WI38 (cell line): ENCODE results near the gene TLR10.

Experiments used
- H3K4me3 ChIP-seq: 2 replicates; pipeline ENCODE4 v1.5.1; 2011; ENCODE audit warnings: low read depth, mild to moderate bottlenecking, control low read depth, low read length
- TF ChIP-seq, protein P1 (sequence below): IDR thresholded peaks from 2 replicates; pipeline ENCODE4 v1.5.1; 2012; ENCODE audit warnings: low read depth, mild to moderate bottlenecking, control low read depth, low read length

The TLR10 gene

DNA sequence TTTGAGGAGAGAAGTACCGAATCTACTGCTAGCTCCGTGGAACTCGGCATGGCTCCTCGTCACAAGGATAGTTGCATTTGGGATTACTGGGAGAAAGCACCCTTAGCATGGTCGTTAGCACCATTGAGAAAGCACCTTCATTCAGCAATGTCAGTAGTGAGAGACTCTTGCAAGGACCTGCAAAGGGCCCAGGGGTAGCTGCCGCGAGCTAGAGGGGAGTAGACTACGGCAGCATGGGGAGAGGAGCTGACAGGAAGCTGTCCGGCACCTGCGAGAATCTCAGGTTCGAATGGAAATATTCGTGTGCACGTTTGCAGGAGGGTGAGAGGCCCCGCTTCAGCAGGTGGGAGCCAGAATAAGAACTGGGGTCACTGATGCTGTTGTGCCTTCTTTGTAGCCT, 20.2 kb downstream of the TLR10 start:
- no peak overlapping the region for H3K4me3 ChIP-seq
- TF ChIP-seq, protein P1, sequence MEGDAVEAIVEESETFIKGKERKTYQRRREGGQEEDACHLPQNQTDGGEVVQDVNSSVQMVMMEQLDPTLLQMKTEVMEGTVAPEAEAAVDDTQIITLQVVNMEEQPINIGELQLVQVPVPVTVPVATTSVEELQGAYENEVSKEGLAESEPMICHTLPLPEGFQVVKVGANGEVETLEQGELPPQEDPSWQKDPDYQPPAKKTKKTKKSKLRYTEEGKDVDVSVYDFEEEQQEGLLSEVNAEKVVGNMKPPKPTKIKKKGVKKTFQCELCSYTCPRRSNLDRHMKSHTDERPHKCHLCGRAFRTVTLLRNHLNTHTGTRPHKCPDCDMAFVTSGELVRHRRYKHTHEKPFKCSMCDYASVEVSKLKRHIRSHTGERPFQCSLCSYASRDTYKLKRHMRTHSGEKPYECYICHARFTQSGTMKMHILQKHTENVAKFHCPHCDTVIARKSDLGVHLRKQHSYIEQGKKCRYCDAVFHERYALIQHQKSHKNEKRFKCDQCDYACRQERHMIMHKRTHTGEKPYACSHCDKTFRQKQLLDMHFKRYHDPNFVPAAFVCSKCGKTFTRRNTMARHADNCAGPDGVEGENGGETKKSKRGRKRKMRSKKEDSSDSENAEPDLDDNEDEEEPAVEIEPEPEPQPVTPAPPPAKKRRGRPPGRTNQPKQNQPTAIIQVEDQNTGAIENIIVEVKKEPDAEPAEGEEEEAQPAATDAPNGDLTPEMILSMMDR, result no peak

DNA sequence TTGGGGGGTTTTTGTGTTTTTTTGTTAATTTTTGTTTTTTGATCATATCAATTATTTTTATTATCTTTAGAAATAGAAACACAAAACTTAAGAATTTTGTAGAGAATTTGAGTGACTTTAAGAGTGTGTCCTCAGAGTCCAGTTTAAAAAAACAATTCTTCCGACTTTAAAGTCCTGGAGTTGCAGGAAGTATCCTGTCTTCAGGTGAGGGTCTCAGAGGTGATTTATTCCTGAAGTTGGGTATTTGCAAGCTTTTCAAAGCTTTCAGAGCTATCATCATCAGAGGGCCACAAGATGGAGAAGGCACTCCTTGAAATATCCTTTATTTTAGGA, 23.0 kb downstream of the TLR10 start:
- no peak overlapping the region for H3K4me3 ChIP-seq
- TF ChIP-seq, protein P1, result no peak

DNA sequence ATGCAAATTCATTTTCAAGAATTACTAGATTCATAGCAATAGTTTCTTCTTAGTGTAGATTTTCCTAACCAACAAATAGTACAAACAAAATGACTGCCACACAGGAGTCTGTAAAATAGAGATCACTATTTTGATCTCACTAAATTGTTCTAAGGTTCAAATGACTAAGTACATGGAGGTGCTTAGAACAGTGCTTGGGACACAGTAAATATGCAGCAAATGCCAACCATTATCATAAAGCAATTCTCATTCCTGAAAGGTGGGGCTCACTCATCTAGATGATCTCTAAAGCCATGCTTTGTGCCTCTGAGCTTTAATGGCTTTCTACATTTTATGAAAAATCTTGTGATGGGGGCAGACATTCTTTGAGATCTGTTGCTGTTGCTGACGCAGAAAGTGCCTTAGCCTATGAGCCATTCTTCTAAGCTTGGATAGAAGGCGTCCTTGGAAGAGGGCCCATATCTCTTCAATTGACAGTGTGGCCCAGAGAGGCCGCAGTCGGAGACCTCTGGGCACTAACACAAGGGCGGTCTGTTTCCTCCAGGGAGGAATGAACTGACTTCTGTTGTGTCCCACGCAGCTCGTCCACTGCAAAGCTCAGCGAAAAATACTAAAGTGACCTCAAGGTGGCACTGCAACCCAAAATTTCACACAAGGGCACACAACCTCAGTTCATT, 23.5 kb downstream of the TLR10 start:
- no peak overlapping the region for H3K4me3 ChIP-seq
- TF ChIP-seq, protein P1, result peak; percentile 31; the same call in 1 of the 2 replicates

DNA sequence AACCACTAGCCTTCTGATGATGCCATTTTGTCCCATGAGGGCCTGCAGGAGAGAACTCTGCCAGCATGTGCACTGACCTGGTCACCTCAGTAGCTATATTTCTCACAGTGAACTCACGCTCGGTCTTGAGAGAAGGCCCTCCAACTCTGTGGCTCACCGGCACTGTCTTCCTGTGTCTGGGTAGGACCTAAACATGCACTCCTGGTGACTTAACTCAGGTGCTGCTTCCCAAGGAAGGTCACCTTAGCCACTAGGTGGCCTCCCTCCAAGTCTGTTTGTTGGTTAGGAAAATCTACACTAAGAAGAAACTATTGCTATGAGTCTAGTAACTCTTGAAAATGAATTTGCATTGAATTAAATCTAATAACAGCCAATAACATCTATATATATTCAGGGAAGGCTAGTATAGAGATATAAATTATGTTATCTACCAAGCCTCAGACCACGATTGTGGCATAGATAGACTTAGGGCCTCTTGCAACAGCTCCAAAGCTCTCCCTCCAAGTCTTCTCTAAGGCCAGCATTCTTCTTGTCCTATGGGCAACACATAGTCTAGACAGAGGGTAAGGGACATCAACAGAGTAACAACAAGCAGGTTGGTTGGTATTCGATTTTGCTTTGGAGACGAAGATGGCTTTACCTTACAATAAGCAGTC, 24.7 kb downstream of the TLR10 start:
- no peak overlapping the region for H3K4me3 ChIP-seq
- TF ChIP-seq, protein P1, result no peak

GRCh38 chr4:38752941-38753806, 29.6 kb downstream of the TLR10 start:
- TF ChIP-seq, protein P1, result no peak
- no peak overlapping the region for H3K4me3 ChIP-seq

DNA sequence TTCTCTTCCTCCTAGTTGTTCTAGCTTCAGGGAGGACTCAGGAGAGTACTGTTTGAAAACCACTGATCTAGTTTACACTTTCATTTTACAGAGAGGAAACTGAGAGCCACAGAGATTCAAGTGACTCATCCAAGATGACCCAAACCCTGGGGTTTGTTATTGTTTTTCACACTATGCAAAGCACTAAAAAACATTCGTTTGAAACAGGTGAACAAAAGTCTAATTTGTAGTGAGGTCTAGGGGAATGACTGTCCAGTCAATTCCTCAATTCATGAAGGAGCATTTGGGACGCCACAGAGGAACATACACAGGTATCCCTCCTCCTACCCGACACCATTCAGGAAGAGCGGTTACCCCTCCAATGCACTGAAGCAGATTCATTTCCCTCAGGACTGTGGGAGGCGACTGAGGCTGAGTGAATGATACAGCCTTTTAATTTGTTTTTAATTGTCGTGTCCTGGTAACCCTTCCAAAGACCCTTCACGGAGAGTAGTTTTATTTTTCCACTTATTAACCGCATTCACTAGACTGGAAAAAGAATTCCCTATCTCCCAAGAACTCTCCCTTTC, 30.3 kb downstream of the TLR10 start:
- TF ChIP-seq, protein P1, result no peak
- no peak overlapping the region for H3K4me3 ChIP-seq
